GM23248 (cell line): ENCODE results near the gene MDGA2. TPM values are rescaled to one million over a fixed set of nuclear protein-coding genes. Genes with fewer than 3 reads are reported as not detected.
"Not testable (repeated sequence)": the region's sequence is repeated elsewhere in the genome, so short reads cannot be mapped to it uniquely, and the experiment has no call there.

Experiments used
- DNase-seq: peaks from one replicate; pipeline ENCODE4 v3.0.0-alpha.2; 2015
- H2AFZ ChIP-seq: fragments of 200-600 bp; sonication (generic); 2 replicates; pipeline ENCODE4 v1.6.1; 2016; ENCODE audit warnings: antibody characterized with exemption
- H3F3A ChIP-seq: fragments of 200-600 bp; sonication (generic); 2 replicates; pipeline ENCODE4 v1.6.1; 2016; ENCODE audit warnings: mild to moderate bottlenecking, antibody characterized with exemption, mixed run types; ENCODE audit not compliant: insufficient read depth
- H3K27ac ChIP-seq: fragments of 200-600 bp; sonication (generic); 2 replicates; pipeline ENCODE4 v1.5.1; 2016; ENCODE audit warnings: mild to moderate bottlenecking
- H3K27me3 ChIP-seq: fragments of 200-600 bp; sonication (generic); replicated peaks from 2 replicates; pipeline ENCODE4 v1.6.1; 2016; ENCODE audit warnings: mild to moderate bottlenecking; ENCODE audit not compliant: insufficient read depth
- H3K36me3 ChIP-seq: fragments of 200-600 bp; sonication (generic); 2 replicates; pipeline ENCODE4 v1.6.1; 2016; ENCODE audit warnings: low read depth, mild to moderate bottlenecking
- H3K4me1 ChIP-seq: fragments of 200-600 bp; sonication (generic); 2 replicates; pipeline ENCODE4 v1.6.1; 2016; ENCODE audit warnings: mild to moderate bottlenecking; ENCODE audit not compliant: insufficient read depth
- H3K4me2 ChIP-seq: fragments of 200-600 bp; sonication (generic); one replicate; pipeline ENCODE4 v1.6.1; 2016; ENCODE audit warnings: mild to moderate bottlenecking; ENCODE audit not compliant: unreplicated experiment
- H3K4me3 ChIP-seq: fragments of 200-600 bp; sonication (generic); 2 replicates; pipeline ENCODE4 v1.5.1; 2016; ENCODE audit warnings: mild to moderate bottlenecking
- H3K79me2 ChIP-seq: fragments of 200-600 bp; sonication (generic); 2 replicates; pipeline ENCODE4 v1.6.1; 2016; ENCODE audit warnings: mild to moderate bottlenecking; ENCODE audit not compliant: insufficient read depth
- H3K9ac ChIP-seq: fragments of 200-600 bp; sonication (generic); 2 replicates; pipeline ENCODE4 v1.6.1; 2016; ENCODE audit warnings: mild to moderate bottlenecking
- H3K9me2 ChIP-seq: fragments of 200-600 bp; sonication (generic); 2 replicates; pipeline ENCODE4 v1.6.1; 2016; ENCODE audit warnings: mixed run types, mild to moderate bottlenecking, moderate library complexity; ENCODE audit not compliant: insufficient read depth
- H3K9me3 ChIP-seq: fragments of 200-600 bp; sonication (generic); one replicate; pipeline ENCODE4 v1.6.1; 2017; ENCODE audit warnings: low read depth
- H4K20me1 ChIP-seq: fragments of 200-600 bp; sonication (generic); 2 replicates; pipeline ENCODE4 v1.6.0; 2016; ENCODE audit not compliant: insufficient read depth
- EZH2 ChIP-seq: fragments of 200-600 bp; sonication (generic); IDR thresholded peaks from 2 replicates; pipeline ENCODE4 v1.6.1; 2018; ENCODE audit warnings: antibody characterized with exemption, mild to moderate bottlenecking; ENCODE audit not compliant: insufficient read depth, poor library complexity, severe bottlenecking
- EZH2phosphoT487 ChIP-seq: fragments of 200-600 bp; sonication (generic); IDR thresholded peaks from 2 replicates; pipeline ENCODE4 v1.6.1; 2018; ENCODE audit warnings: antibody characterized with exemption, moderate library complexity, mild to moderate bottlenecking, low read depth; ENCODE audit not compliant: insufficient read depth
- WGBS, 2 experiments: methylation state at CpG; one replicate each; pipeline ENCODE4 v1.1.6; 2015 to 2017; ENCODE audit warnings: low lambda C conversion rate in 2 of 2, low coverage in 1 of 2; ENCODE audit errors: missing lambda C conversion rate in 2 of 2; 5-methylcytosine and 5-hydroxymethylcytosine counted together
- in situ Hi-C: fragments of 300-500 bp; cut with MboI; formaldehyde crosslinking; loops from 2 replicates; pipeline ENCODE4 v1.15.0; 2020
- polyA plus RNA-seq: library from polyadenylated mRNA; unstranded; fragments of >200 nt; fragmentation: Nextera tagmentation; extraction: Ambion mirVana; gene quantifications from 2 replicates; pipeline ENCODE4 v1.2.1, GENCODE V29; 2016
- total RNA-seq: library from RNA; depleted of rRNA; stranded (reverse); fragments of >200 nt; shearing (Covaris generic); gene quantifications from 2 replicates; pipeline ENCODE4 v1.2.3, GENCODE V29; 2014

MDGA2 gene
- total and polyA plus RNA-seq, 2 experiments from 2014 or later: not detected

- H3K4me3 ChIP-seq: no peak overlapping the region
- TF ChIP-seq EZH2: no peak
- no peak for TF ChIP-seq EZH2phosphoT487
- DNase-seq: no peak
- no peaks in the 10 kb centered on the region for H3K9me2 ChIP-seq
- H3K27me3 ChIP-seq: no peaks in the 10 kb centered on the region
- 39 to 43% methylated on average over 3 of the region's 3 CpGs for WGBS, 2 experiments
- no peak overlapping the region for H3K9ac ChIP-seq
- H4K20me1 ChIP-seq: no peaks in the 10 kb centered on the region
- H3K4me1 ChIP-seq: no peaks in the 10 kb centered on the region
- no peak overlapping the region for H3K27ac ChIP-seq
- in situ Hi-C loops: no loop called here
- no peak overlapping the region for H2AFZ ChIP-seq
- H3K4me2 ChIP-seq: no peak overlapping the region
- H3K79me2 ChIP-seq: no peaks in the 10 kb centered on the region
- H3K9me3 ChIP-seq: no peaks in the 10 kb centered on the region
- no peaks in the 10 kb centered on the region for H3F3A ChIP-seq
- H3K36me3 ChIP-seq: no peaks in the 10 kb centered on the region
Observed at GRCh38 chr14:47637753-47638152, 37.7 kb downstream of the MDGA2 start.

- H4K20me1 ChIP-seq: no peaks in the 10 kb centered on the region
- WGBS, 2 experiments: 66 to 67% methylated on average over 50 to 51 of the region's 51 CpGs
- TF ChIP-seq EZH2phosphoT487 (no peak), EZH2 (no peak)
- H2AFZ ChIP-seq: no peak overlapping the region
- H3K27ac ChIP-seq: no peak overlapping the region
- no peaks in the 10 kb centered on the region for H3F3A ChIP-seq
- H3K27me3 ChIP-seq: no peaks in the 10 kb centered on the region
- no peaks in the 10 kb centered on the region for H3K36me3 ChIP-seq
- H3K79me2 ChIP-seq: no peaks in the 10 kb centered on the region
- no peak for DNase-seq
- no peaks in the 10 kb centered on the region for H3K9me2 ChIP-seq
- no peak overlapping the region for H3K4me2 ChIP-seq
- H3K4me1 ChIP-seq: no peaks in the 10 kb centered on the region
- H3K4me3 ChIP-seq: no peak overlapping the region
- H3K9me3 ChIP-seq: no peaks in the 10 kb centered on the region
- no peak overlapping the region for H3K9ac ChIP-seq
- in situ Hi-C loops: no loop called here
Observed at GRCh38 chr14:47626151-47627035, 49.0 kb downstream of the MDGA2 start.

GRCh38 chr14:47624126-47624525 is 51.3 kb downstream of the MDGA2 start:
- DNase-seq, H3K9me2 ChIP-seq, H3F3A ChIP-seq, H3K4me2 ChIP-seq, H3K9me3 ChIP-seq, H4K20me1 ChIP-seq, H3K4me3 ChIP-seq, in situ Hi-C loops, H3K79me2 ChIP-seq, H3K4me1 ChIP-seq, H3K9ac ChIP-seq, H3K27me3 ChIP-seq, H2AFZ ChIP-seq, H3K36me3 ChIP-seq, H3K27ac ChIP-seq: not testable (repeated sequence)
- WGBS, 2 experiments: 40 to 47% methylated on average over 13 of the region's 13 CpGs

- Histone ChIP-seq H3F3A (no peaks in the 10 kb centered on the region), H4K20me1 (no peaks in the 10 kb centered on the region), H3K9me2 (no peaks in the 10 kb centered on the region), H3K36me3 (no peaks in the 10 kb centered on the region), H3K4me1 (no peaks in the 10 kb centered on the region), H3K4me3 (no peak overlapping the region), H2AFZ (no peak overlapping the region), H3K27me3 (no peaks in the 10 kb centered on the region), H3K9ac (no peak overlapping the region), H3K27ac (no peak overlapping the region), H3K9me3 (no peaks in the 10 kb centered on the region), H3K79me2 (no peaks in the 10 kb centered on the region), H3K4me2 (no peak overlapping the region)
- DNase-seq: no peak
- no peak for TF ChIP-seq EZH2phosphoT487
- in situ Hi-C loops: no loop called here
- 11 to 12% methylated on average over 3 of the region's 3 CpGs for WGBS, 2 experiments
Observed at GRCh38 chr14:47619392-47619791, 56.0 kb downstream of the MDGA2 start.
